ENCODE measurements around the gene ANO10. TPM values are rescaled to one million over a fixed set of nuclear protein-coding genes. Genes with fewer than 3 reads are reported as not detected.

ANO10 gene
- total RNA-seq, 1 experiment from 2014 or later: 26.6 TPM

DNA sequence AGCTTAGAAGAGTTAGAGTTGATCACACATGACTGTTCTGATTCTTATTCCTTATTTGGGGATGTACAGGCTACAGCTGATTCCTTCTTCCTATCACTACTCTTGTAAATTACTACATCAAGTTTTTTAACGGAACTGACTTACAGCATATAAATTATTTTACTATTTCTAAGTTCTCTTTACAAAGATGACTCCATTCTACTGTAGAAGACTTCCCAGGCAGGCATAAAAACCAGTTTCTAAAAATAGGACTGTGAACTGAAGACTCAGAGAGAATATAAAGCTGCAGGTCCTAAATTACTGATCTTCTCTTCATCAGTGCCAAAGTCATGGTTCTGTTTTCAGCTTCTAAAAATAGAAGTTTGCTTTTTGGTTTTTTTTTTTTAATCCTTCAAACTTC, 38.9 kb downstream of the ANO10 start:
- in situ Hi-C loops (cut with HindIII; ENCODE audit: low pct_unique_long_range_greater_than_20kb, low sequenced_read_pairs): no loop called here
- no peak for ATAC-seq
- Histone ChIP-seq H3K27ac (ENCODE audit: low read length) (no peak overlapping the region), H3K9me3 (ENCODE audit: control insufficient read depth, insufficient read depth, low read depth, low read length) (no peaks in the 10 kb centered on the region), H3K4me1 (ENCODE audit: control insufficient read depth, insufficient read depth, low read length) (no peaks in the 10 kb centered on the region), H3K27me3 (ENCODE audit: control insufficient read depth, insufficient read depth, low read length) (no peaks in the 10 kb centered on the region), H3K4me3 (ENCODE audit: low read depth in 2 of 2, low read length in 2 of 2) (no peak overlapping the region), H3K36me3 (ENCODE audit: control insufficient read depth, insufficient read depth, low read length) (no peaks in the 10 kb centered on the region)
- CTCF ChIA-PET: no interaction called here
- POLR2A ChIA-PET: no interaction called here
- no TSS peak for BruUV-seq (replicated peaks)
- intact Hi-C loops (cut with micrococcal nuclease; ENCODE audit: unreplicated experiment): no loop called here
- no peak for TF ChIP-seq POLR2AphosphoS5 (IDR thresholded peaks at IDR 0.05; ENCODE audit: low read depth, low read length)
- TF ChIP-seq TCF7L2 (IDR thresholded peaks at IDR 0.05; ENCODE audit: low read depth, low read length): no peak
- TF ChIP-seq SIN3A (IDR thresholded peaks at IDR 0.05; ENCODE audit: borderline replicate concordance, insufficient read depth, low read depth, low read length): no peak
- TF ChIP-seq, protein P1, sequence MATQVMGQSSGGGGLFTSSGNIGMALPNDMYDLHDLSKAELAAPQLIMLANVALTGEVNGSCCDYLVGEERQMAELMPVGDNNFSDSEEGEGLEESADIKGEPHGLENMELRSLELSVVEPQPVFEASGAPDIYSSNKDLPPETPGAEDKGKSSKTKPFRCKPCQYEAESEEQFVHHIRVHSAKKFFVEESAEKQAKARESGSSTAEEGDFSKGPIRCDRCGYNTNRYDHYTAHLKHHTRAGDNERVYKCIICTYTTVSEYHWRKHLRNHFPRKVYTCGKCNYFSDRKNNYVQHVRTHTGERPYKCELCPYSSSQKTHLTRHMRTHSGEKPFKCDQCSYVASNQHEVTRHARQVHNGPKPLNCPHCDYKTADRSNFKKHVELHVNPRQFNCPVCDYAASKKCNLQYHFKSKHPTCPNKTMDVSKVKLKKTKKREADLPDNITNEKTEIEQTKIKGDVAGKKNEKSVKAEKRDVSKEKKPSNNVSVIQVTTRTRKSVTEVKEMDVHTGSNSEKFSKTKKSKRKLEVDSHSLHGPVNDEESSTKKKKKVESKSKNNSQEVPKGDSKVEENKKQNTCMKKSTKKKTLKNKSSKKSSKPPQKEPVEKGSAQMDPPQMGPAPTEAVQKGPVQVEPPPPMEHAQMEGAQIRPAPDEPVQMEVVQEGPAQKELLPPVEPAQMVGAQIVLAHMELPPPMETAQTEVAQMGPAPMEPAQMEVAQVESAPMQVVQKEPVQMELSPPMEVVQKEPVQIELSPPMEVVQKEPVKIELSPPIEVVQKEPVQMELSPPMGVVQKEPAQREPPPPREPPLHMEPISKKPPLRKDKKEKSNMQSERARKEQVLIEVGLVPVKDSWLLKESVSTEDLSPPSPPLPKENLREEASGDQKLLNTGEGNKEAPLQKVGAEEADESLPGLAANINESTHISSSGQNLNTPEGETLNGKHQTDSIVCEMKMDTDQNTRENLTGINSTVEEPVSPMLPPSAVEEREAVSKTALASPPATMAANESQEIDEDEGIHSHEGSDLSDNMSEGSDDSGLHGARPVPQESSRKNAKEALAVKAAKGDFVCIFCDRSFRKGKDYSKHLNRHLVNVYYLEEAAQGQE (IDR thresholded peaks at IDR 0.05; ENCODE audit: insufficient read depth in 1 of 2, low read depth in 2 of 2, low read length in 1 of 2): no peak
- no peak for TF ChIP-seq CTCF (IDR thresholded peaks at IDR 0.05)
- DNase-seq (ENCODE audit: low read depth, low spot score): no peak

DNA sequence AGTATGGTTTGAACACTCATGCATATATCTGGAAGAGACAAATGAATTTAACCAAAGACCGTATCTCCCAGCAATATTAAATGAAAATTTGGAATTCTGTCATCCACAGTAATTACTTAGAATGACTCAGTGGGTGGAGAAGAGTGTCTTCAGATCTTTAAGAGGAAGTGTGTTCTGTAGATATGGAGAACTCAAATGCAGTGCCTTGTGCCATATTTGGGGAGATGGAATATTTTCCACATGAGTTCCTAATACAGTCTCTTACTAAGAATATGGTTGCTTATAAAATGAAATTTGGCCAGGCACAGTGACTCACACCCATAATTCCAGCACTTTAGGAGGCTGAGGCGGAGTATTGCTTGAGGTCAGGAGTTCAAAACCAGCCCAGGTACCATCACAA, 40.5 kb downstream of the ANO10 start:
- TF ChIP-seq TCF7L2 (IDR thresholded peaks at IDR 0.05; ENCODE audit: low read depth, low read length) (no peak), CTCF (IDR thresholded peaks at IDR 0.05) (no peak), POLR2AphosphoS5 (IDR thresholded peaks at IDR 0.05; ENCODE audit: low read depth, low read length) (no peak), SIN3A (IDR thresholded peaks at IDR 0.05; ENCODE audit: borderline replicate concordance, insufficient read depth, low read depth, low read length) (no peak)
- TF ChIP-seq, protein P1 (IDR thresholded peaks at IDR 0.05; ENCODE audit: insufficient read depth in 1 of 2, low read depth in 2 of 2, low read length in 1 of 2): no peak
- Histone ChIP-seq H3K27ac (ENCODE audit: low read length) (no peak overlapping the region), H3K4me1 (ENCODE audit: control insufficient read depth, insufficient read depth, low read length) (no peaks in the 10 kb centered on the region), H3K9me3 (ENCODE audit: control insufficient read depth, insufficient read depth, low read depth, low read length) (no peaks in the 10 kb centered on the region), H3K36me3 (ENCODE audit: control insufficient read depth, insufficient read depth, low read length) (no peaks in the 10 kb centered on the region; the same call in 1 of the 2 replicates), H3K4me3 (ENCODE audit: low read depth in 2 of 2, low read length in 2 of 2) (no peak overlapping the region), H3K27me3 (ENCODE audit: control insufficient read depth, insufficient read depth, low read length) (no peaks in the 10 kb centered on the region)
- intact Hi-C loops (cut with micrococcal nuclease; ENCODE audit: unreplicated experiment): no loop called here
- no peak for ATAC-seq
- ChIA-PET POLR2A (no interaction called here), CTCF (no interaction called here)
- BruUV-seq (replicated peaks): no TSS peak
- in situ Hi-C loops (cut with HindIII; ENCODE audit: low pct_unique_long_range_greater_than_20kb, low sequenced_read_pairs): no loop called here
- no peak for DNase-seq (ENCODE audit: low read depth, low spot score)

All from Panc1 (cell line).